Ectodermal cell (in vitro differentiated cells): ENCODE data around the gene DLG1.
"Not testable (repeated sequence)": the region's sequence is repeated elsewhere in the genome, so short reads cannot be mapped to it uniquely, and the experiment has no call there.

Experiments used
- H3K27ac ChIP-seq: 2 replicates; pipeline ENCODE4 v1.7.0; 2013; ENCODE audit warnings: mild to moderate bottlenecking, low read depth, low read length; ENCODE audit not compliant: insufficient read depth, poor library complexity, severe bottlenecking
- H3K27me3 ChIP-seq: 2 replicates; pipeline ENCODE4 v1.7.0; 2013; ENCODE audit warnings: mild to moderate bottlenecking, low read length; ENCODE audit not compliant: insufficient read depth, control insufficient read depth, poor library complexity, severe bottlenecking
- H3K36me3 ChIP-seq: one replicate; pipeline ENCODE4 v1.7.0; 2013; ENCODE audit warnings: low read length; ENCODE audit not compliant: control insufficient read depth, insufficient read depth
- H3K4me1 ChIP-seq: one replicate; pipeline ENCODE4 v1.7.0; 2013; ENCODE audit warnings: low read length; ENCODE audit not compliant: control insufficient read depth, insufficient read depth
- H3K4me3 ChIP-seq: 2 replicates; pipeline ENCODE4 v1.7.0; 2013; ENCODE audit warnings: low read depth, low read length, control low read depth; ENCODE audit not compliant: insufficient read depth
- H3K9me3 ChIP-seq: 2 replicates; pipeline ENCODE4 v1.7.0; 2013; ENCODE audit warnings: mild to moderate bottlenecking, low read length, moderate library complexity; ENCODE audit not compliant: control insufficient read depth
- WGBS, 2 experiments: methylation state at CpG; one replicate each; pipeline ENCODE4 v1.1.7; 2013; ENCODE audit warnings: missing lambda C conversion rate in 2 of 2; 5-methylcytosine and 5-hydroxymethylcytosine counted together

Gene DLG1

DNA sequence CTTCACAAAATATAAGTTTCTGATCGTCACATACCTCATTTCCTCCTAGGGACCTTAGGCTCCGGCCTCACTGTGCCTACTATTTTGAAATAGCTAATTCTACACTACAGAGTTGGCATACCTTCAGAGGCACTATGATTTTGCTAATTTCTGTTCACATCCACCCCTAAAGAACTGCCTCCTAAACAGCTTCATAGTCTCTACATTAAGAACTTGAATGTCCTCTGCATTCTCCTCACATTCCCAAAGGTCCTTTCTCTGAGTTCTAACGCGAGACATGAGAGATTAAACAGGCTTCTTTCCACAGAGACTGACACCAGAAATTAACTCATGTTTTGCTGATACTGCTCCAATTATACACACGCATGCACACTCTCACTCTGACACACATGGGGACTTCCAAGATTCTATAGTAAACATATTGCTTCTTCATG, 75.5 kb downstream of the DLG1 start:
- Histone ChIP-seq H3K27ac (no peak overlapping the region), H3K27me3 (no peaks in the 10 kb centered on the region), H3K4me3 (no peak overlapping the region), H3K9me3 (no peaks in the 10 kb centered on the region), H3K4me1 (peaks cover 3% of the 10 kb centered on the region), H3K36me3 (no peaks in the 10 kb centered on the region)
- 87 to 93% methylated on average over 5 of the region's 5 CpGs for WGBS, 2 experiments

- 72 to 75% methylated on average over 6 of the region's 6 CpGs for WGBS, 2 experiments
- H3K27me3 ChIP-seq: no peaks in the 10 kb centered on the region
- no peak overlapping the region for H3K4me3 ChIP-seq
- H3K4me1 ChIP-seq: no peaks in the 10 kb centered on the region
- no peak overlapping the region for H3K27ac ChIP-seq
- H3K9me3 ChIP-seq: no peaks in the 10 kb centered on the region
- no peaks in the 10 kb centered on the region for H3K36me3 ChIP-seq
Observed at GRCh38 chr3:197219619-197220018, 78.8 kb downstream of the DLG1 start.

- Histone ChIP-seq H3K4me1 (no peaks in the 10 kb centered on the region), H3K36me3 (no peaks in the 10 kb centered on the region), H3K27ac (no peak overlapping the region), H3K4me3 (no peak overlapping the region), H3K27me3 (no peaks in the 10 kb centered on the region), H3K9me3 (no peaks in the 10 kb centered on the region)
- 96 to 100% methylated on average over 2 to 3 of the region's 3 CpGs for WGBS, 2 experiments
Observed at GRCh38 chr3:197218210-197218609, 80.2 kb downstream of the DLG1 start.

DNA sequence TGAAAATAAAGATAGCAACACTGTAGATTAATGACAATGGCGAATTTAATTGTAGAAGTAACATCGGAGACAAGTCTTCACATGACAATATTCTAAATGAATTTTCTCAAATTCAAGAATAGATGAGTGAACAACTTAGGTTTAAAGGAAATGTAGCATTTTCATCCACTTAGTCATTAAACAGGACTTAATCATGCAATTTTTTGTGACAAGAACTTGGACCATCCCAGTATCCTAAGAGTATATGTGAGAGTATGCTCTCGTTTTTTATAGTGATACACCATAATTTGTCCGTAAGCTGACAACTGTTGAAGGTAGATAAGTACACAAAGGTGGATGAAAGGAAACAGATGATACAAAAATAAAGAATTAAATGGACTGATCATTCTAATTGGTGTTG, 81.5 kb downstream of the DLG1 start:
- no peaks in the 10 kb centered on the region for H3K36me3 ChIP-seq
- no peaks in the 10 kb centered on the region for H3K27me3 ChIP-seq
- no peaks in the 10 kb centered on the region for H3K4me1 ChIP-seq
- 95 to 96% methylated on average over 2 to 4 of the region's 4 CpGs for WGBS, 2 experiments
- H3K27ac ChIP-seq: no peak overlapping the region
- H3K9me3 ChIP-seq: no peaks in the 10 kb centered on the region
- no peak overlapping the region for H3K4me3 ChIP-seq

DNA sequence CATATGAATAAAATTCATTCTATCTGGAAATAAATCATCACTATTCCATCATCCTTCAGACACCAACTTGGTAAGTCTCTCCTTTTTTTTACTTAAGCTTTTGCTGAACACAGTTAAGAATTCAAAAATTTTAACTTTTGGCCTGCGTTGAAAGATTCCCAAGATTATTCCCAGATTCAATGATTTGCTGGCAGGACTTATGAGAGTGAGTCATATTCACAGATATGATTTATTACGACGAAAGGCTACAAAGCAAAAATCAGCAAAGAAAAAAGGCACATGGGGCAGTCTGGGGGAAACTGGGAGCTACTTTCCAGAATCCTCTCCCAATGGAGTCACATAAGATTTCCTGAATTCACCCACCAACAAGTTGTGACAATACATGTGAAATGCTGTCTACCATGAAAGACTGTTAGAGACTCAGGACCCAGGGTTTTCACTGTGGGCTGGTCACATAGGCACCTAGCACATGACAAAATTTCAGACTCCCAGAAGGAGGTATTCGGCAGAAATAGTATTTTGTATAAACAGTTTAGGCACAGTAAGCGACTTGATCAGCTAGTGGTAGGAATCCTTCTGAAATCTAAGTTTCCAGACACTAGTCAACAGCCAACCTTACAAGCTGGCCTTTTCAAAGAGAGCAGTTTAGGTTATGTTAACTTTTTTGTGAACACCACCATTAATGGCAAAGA, 82.1 kb downstream of the DLG1 start:
- H3K27ac ChIP-seq: no peak overlapping the region
- 92 to 94% methylated on average over 5 of the region's 5 CpGs for WGBS, 2 experiments

GRCh38 chr3:197212290-197212689, 86.1 kb downstream of the DLG1 start:
- H3K4me1 ChIP-seq: no peaks in the 10 kb centered on the region
- WGBS, 2 experiments: 41 to 52% methylated on average over 5 of the region's 5 CpGs
- no peaks in the 10 kb centered on the region for H3K27me3 ChIP-seq
- H3K27ac ChIP-seq: no peak overlapping the region
- H3K9me3 ChIP-seq: no peaks in the 10 kb centered on the region
- H3K4me3 ChIP-seq: no peak overlapping the region
- no peaks in the 10 kb centered on the region for H3K36me3 ChIP-seq

More for the DNA sequence above, 82.1 kb downstream of the DLG1 start:
- H3K9me3 ChIP-seq: no peaks in the 10 kb centered on the region
- no peaks in the 10 kb centered on the region for H3K36me3 ChIP-seq
- no peaks in the 10 kb centered on the region for H3K27me3 ChIP-seq
- no peaks in the 10 kb centered on the region for H3K4me1 ChIP-seq
- no peak overlapping the region for H3K4me3 ChIP-seq

DNA sequence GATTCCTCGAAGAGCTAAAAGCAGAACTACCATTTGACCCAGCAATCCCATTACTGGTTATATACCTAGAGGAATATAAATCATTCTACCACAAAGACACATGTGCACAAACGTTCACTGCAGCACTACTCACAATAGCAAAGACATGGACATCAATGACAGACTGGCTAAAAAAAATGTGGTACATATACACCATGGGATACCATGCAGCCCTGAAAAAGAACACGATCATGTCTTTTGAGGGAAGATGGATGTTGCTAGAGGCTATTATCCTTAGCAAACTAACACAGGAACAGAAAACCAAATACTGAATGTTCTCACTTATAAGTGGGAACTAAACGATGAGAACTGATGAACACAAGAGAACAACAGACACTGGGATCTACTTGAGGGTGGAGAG, 86.7 kb downstream of the DLG1 start:
- H3K4me1 ChIP-seq, H3K36me3 ChIP-seq, H3K4me3 ChIP-seq, H3K27me3 ChIP-seq, H3K9me3 ChIP-seq, H3K27ac ChIP-seq: not testable (repeated sequence)
- WGBS, 2 experiments: no CpG with 5 or more reads among the region's 4 CpGs

DNA sequence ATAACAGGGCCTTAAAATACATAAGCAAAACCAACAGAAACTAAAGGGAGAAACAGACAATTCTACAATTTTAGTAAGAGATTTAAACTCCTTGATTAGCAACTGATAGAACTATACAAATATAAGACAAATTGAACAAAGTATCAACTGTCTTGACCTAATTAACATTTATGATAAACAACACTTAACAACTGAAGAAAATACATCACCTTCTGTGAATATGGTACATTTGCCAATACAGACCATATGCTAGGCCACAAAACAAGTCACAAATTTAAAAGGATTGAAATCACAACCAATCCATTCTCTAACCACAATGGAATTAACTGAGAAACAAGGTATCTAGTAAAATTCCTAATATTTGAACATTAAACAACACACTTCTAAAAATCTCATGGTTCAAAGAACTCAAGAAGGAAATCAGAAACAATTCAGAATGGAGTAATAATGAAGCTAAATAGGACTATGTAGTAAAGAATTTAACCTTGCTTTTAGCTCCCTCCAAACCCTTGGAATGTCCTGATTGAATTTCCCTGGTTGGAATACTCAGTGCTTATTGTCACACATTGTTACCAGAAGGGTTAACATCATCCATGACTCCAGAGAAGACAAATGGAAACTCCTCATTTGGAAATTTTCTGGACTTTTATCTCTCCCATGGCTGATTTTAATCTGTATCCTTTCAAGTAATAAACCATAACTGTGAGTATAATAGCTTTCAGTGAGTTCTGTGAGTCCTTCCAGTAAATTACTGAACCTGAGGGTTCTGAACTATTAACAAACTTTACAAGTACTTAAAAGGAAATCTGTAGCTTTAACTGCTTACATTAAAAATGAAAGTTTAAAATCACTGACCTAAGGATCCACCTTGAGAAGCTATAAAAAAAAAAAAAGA, 88.8 kb downstream of the DLG1 start:
- Histone ChIP-seq H3K27ac (no peak overlapping the region), H3K27me3 (no peaks in the 10 kb centered on the region), H3K4me3 (no peak overlapping the region)

DNA sequence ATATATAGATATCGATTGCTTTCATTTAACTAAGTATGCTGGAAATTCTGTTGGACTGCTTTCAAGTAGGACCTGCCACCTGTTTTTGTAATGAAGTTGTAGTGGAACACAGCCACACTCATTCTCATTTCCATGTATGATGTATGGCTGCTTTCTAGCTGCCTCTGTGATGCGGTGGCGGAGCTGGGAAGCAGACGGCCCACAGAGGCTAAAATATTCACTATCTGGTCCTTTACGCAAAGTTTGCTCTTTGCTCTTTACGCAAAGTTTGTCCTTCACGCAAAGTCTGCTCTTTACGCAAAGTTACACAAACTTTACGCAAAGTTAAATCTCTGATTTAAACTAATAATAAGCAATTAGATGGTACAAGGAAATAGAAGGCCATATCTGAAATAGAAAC, 91.5 kb downstream of the DLG1 start:
- no peaks in the 10 kb centered on the region for H3K9me3 ChIP-seq
- no peaks in the 10 kb centered on the region for H3K4me1 ChIP-seq
- H3K36me3 ChIP-seq: no peaks in the 10 kb centered on the region
- no peak overlapping the region for H3K4me3 ChIP-seq
- 80 to 83% methylated on average over 8 of the region's 9 CpGs for WGBS, 2 experiments
- no peaks in the 10 kb centered on the region for H3K27me3 ChIP-seq
- H3K27ac ChIP-seq: no peak overlapping the region

More for the DNA sequence above, 88.8 kb downstream of the DLG1 start:
- Histone ChIP-seq H3K9me3 (no peaks in the 10 kb centered on the region), H3K4me1 (no peaks in the 10 kb centered on the region), H3K36me3 (no peaks in the 10 kb centered on the region)

DNA sequence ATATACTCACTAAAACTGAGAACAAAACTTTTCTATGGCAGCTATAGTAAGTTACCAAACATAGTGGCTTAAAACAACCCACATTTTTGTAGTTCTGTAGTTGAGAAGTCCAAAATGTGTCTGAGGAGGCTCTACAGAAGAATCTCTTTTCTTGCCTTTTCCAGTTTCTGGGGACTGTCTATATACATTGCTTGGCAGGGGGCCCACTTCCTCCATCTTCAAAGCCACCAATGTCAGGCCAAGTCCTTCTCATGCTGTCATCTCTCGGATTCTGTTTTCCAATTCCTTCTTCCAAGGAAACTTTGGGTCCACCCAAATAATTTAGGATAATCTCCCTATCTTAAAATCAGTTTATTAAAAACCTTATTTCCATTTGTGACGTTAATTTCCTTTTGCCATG, 92.7 kb downstream of the DLG1 start:
- H3K27me3 ChIP-seq: no peaks in the 10 kb centered on the region
- WGBS, 2 experiments: 93 to 95% methylated on average over 2 of the region's 2 CpGs
- no peaks in the 10 kb centered on the region for H3K9me3 ChIP-seq

More for the DNA sequence above, 92.7 kb downstream of the DLG1 start:
- H3K4me1 ChIP-seq: no peaks in the 10 kb centered on the region
- H3K27ac ChIP-seq: no peak overlapping the region
- H3K36me3 ChIP-seq: no peaks in the 10 kb centered on the region
- H3K4me3 ChIP-seq: no peak overlapping the region
